Duodenal mucosa (tissue), 2 donors: ENCODE measurements around the gene SMC4.
"Not testable (repeated sequence)": the region's sequence is repeated elsewhere in the genome, so short reads cannot be mapped to it uniquely, and the experiment has no call there.

Experiments used
- H3K27ac ChIP-seq: one replicate; pipeline ENCODE4 v1.7.0; 2013; ENCODE audit warnings: low read depth, low read length
- H3K27me3 ChIP-seq, 2 donors: one replicate each; pipeline ENCODE4 v1.7.0; 2013; ENCODE audit warnings: low read length in 2 of 2, control low read depth in 1 of 2; ENCODE audit not compliant: insufficient read depth in 2 of 2, control insufficient read depth in 1 of 2
- H3K36me3 ChIP-seq, 2 donors: one replicate each; pipeline ENCODE4 v1.7.0; 2013; ENCODE audit warnings: low read length in 2 of 2, control low read depth in 1 of 2; ENCODE audit not compliant: insufficient read depth in 2 of 2, control insufficient read depth in 1 of 2
- H3K4me1 ChIP-seq, 2 donors: one replicate each; pipeline ENCODE4 v1.7.0; 2013; ENCODE audit warnings: low read length in 2 of 2, control low read depth in 1 of 2; ENCODE audit not compliant: insufficient read depth in 2 of 2, control insufficient read depth in 1 of 2
- H3K4me3 ChIP-seq, 2 donors: one replicate each; pipeline ENCODE4 v1.7.0; 2013; ENCODE audit warnings: low read length in 2 of 2, low read depth in 1 of 2
- H3K9ac ChIP-seq, 2 donors: one replicate each; pipeline ENCODE4 v1.7.0; 2013; ENCODE audit warnings: low read length in 2 of 2, low read depth in 1 of 2
- H3K9me3 ChIP-seq, 2 donors: one replicate each; pipeline ENCODE4 v1.7.0; 2013; ENCODE audit warnings: low read length in 2 of 2, control low read depth in 1 of 2; ENCODE audit not compliant: control insufficient read depth in 1 of 2

SMC4 gene

DNA sequence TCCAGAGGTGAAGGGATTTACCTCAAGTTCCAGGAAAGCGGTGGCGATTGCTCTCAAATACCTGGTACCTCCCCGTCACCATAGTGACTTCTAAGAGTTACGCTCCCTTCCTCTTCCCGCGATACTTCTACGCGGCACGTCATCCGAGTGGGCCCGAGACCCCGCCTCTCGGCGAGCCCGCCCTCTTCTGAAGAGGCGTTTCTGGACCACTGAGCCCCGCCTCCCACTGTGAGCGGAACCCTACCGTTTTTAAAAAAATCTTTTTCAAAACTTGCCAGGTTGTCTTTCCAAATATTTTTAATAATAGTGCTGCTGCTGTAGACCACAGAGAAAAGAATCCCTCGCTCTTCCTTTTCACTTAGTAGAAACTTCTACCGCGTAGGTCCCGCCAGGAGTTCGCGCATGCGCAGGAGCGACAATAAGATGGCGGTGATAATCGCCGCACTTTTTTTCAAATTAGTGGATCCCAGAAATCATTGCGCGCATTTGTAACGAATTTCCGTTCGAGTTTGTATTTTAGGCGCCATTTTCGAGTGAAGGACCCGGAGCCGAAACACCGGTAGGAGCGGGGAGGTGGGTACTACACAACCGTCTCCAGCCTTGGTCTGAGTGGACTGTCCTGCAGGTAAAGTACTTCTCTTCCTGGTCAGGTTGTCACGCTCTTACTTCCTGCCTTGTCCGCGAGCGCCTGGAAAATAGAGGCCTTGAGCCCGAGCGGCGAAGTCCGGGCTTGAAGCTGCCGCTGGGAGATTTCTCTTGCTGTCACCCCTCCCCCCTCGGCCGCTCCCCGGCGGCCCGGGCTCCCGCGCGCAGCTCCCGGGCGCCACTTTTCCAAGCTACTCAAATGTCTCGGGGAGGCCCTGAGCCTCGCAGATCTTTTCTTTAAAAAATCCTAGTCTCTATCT is at the start of gene SMC4, which contains the start of gene IFT80:
Gene SMC4, plus strand, starts transcription at position 526 of the 905 bp plus-strand sequence. CDS start 1,177 bp downstream, outside the sequence.
Gene IFT80, minus strand, starts transcription at position 101 of the 905 bp plus-strand sequence. CDS start 14,625 bp downstream, outside the sequence.
- Histone ChIP-seq H3K27me3 (no peaks in the 10 kb centered on the region), H3K9me3 (no peaks in the 10 kb centered on the region), H3K4me3 (peak within 1 kb of the TSS; percentile 93 to 99), H3K9ac (peak within 1 kb of the TSS; percentile 87 to 91), H3K27ac (peak within 1 kb of the TSS; percentile 89), H3K4me1 (peaks cover 4 to 8% of the 10 kb centered on the region in 2 donors), H3K36me3 (no peaks in the 10 kb centered on the region)

DNA sequence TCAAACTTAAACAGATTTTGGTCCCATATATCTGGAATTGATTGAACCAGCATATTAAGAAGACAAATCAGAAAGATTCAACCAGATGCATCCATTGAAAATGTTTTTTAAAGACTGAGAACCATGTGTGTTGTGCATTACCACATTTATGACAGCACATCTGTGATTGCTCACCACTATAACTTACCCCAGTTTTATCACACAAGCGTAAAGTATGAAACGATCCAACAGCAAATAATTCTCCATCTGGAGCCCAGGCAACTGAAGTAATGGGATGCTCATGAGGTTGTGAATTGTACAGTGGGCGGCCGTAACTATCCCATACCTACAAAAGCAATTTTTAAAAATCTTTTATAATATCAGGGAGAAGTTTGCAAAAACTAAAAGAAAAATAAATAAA is 43.6 kb upstream of the SMC4 start:
- Histone ChIP-seq H3K27ac (no peak overlapping the region), H3K27me3 (no peaks in the 10 kb centered on the region), H3K36me3 (peaks cover 0 to 7% of the 10 kb centered on the region in 2 donors), H3K9me3 (no peaks in the 10 kb centered on the region), H3K9ac (no peak overlapping the region), H3K4me1 (no peaks in the 10 kb centered on the region), H3K4me3 (no peak overlapping the region)

DNA sequence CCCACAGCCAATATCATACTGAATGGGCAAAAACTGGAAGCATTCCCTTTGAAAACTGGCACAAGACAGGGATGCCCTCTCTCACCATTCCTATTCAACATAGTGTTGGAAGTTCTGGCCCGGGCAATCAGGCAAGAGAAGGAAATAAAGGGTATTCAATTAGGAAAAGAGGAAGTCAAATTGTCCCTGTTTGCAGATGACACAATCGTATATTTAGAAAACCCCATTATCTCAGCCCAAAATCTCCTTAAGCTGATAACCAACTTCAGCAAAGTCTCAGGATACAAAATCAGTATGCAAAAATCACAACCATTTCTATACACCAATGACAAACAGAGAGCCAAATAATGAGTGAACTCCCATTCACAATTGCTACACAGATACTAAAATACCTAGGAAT is 36.6 kb upstream of the SMC4 start:
- H3K9me3 ChIP-seq, H3K27ac ChIP-seq, H3K27me3 ChIP-seq, H3K4me1 ChIP-seq, H3K4me3 ChIP-seq, H3K36me3 ChIP-seq, H3K9ac ChIP-seq: not testable (repeated sequence)

DNA sequence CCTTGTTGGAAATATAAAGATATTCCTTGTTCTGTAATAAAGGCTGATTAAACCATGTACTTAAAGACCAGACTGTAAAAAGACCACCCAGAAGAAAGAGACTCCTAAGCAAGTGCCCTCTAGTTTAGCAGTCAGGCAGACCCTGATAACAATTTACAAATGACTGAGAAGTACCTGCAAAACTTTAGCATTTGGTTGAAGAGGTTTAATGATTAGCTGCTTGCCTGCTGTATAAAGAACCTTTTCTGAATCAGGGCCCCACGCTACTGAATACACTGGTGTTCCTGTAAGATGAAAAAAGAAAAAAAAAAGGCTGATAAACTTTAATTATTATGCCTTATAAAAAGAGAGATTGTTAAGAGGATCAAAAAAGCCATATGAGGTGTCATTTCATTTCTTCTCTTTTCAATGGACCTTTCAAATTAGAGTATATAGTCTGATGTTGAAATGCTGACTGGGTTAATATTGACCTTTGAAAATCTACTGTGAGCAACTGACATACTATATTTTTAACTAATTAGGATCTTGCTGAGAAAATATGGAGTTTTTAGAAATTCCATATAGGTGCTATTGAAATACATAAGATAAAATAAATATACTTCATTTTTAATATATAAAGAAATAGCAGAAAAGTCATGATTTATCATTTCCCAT is 33.5 kb upstream of the SMC4 start:
- H3K4me3 ChIP-seq: no peak overlapping the region
- H3K27ac ChIP-seq: no peak overlapping the region
- H3K9ac ChIP-seq: no peak overlapping the region
- no peaks in the 10 kb centered on the region for H3K9me3 ChIP-seq
- no peaks in the 10 kb centered on the region for H3K27me3 ChIP-seq
- no peaks in the 10 kb centered on the region for H3K36me3 ChIP-seq
- no peaks in the 10 kb centered on the region for H3K4me1 ChIP-seq

DNA sequence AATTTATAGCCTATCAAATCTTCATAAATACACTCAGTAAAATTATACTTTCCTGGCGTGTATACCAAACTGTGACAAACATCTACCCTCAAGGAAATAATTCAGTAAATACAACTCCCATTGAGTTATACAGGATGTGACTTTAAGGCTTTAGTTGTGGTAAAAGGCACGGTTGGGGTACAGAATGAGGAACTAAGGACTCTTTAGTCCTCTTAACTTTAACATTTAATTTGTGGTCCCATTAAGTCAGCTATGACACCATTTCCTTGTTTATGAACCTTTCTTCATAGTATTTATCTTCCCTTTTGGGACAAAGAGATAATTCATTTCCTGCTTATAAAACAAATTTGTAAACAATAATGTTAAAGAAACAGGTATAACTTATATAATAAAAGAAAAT is 30.6 kb upstream of the SMC4 start:
- no peaks in the 10 kb centered on the region for H3K4me1 ChIP-seq
- peaks cover 0 to 3% of the 10 kb centered on the region in 2 donors for H3K36me3 ChIP-seq
- no peak overlapping the region for H3K4me3 ChIP-seq
- no peaks in the 10 kb centered on the region for H3K27me3 ChIP-seq
- no peaks in the 10 kb centered on the region for H3K9me3 ChIP-seq
- no peak overlapping the region for H3K9ac ChIP-seq
- H3K27ac ChIP-seq: no peak overlapping the region

DNA sequence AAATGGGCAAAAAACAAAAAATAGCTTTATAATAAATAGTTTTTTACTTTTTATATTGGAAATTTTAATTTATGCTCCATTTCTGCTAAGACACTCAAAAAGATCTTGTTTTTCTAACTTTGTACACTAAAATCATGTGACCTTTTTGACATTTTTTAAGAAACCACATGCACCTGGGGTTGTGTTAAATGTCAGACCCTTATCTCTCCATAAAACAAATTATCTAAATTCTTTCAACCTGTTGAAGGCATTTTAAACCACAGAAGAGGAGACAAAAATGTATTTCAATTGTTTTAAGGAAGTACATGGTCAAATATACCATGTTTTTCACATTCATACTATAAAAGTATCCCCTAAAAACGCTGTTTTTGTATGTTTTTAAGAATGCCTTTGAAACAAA is 29.7 kb upstream of the SMC4 start:
- H3K27ac ChIP-seq: no peak overlapping the region
- H3K4me1 ChIP-seq: no peaks in the 10 kb centered on the region
- peaks cover 0 to 6% of the 10 kb centered on the region in 2 donors for H3K36me3 ChIP-seq
- no peaks in the 10 kb centered on the region for H3K27me3 ChIP-seq
- H3K9me3 ChIP-seq: no peaks in the 10 kb centered on the region
- no peak overlapping the region for H3K9ac ChIP-seq
- no peak overlapping the region for H3K4me3 ChIP-seq

DNA sequence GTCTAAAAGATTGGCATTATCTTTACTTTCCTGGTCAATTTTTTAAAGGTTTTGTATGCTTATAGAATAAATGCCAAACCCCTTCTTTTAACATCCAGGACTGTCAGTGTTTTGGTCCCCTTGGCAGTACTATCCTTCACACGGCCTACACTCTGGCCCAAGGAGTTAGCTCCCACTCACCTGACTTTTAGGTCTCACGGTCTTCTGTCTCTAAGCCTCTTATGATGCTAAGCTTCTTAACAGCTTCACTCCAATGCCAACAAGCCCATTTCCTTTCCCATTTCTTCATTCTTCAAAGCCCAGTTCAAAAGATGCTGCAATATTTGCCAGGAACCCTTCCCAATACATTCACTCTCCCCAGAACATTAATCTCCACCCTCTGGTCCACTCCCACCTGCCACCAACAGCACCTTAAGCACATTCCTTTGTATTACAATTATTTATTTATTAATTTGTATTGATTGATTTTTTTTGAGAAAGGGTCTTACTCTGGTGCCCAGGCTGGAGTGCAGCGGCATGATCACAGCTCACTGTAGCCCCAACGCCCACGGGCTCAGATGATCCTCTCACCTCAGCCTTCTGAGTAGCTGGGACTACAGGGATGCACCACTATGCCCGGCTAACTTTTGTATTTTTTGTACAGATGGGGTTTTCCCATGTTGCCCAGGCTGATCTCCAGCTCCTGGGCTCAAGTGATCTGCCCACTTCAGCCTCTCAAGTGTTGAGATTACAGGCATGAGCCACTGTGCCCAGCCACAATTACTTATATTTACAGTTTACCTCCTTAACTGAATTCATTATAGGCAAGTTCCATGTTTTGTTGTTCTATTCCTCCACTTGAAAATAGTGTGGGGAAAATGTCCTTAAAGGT is 28.2 kb upstream of the SMC4 start:
- Histone ChIP-seq H3K27ac (no peak overlapping the region), H3K9me3 (no peaks in the 10 kb centered on the region)

DNA sequence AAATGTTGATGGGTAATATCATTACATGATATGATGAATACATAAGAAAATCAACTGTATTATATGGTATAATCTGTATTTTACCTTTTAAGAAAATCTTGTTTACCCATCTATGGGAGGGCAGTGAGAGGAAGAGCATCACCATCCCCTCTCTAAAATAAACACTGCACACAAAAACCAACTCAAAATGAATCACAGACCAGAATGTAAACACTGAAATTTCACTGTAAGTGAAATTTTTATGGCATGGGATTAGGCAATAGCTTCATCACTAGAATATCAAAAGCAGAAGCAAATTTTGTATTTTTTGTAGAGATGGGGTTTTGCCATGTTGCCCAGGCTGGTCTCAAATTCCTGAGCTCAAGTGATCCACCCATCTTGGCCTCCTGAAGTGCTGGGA is 26.7 kb upstream of the SMC4 start:
- Histone ChIP-seq H3K9ac (no peak overlapping the region), H3K27ac (no peak overlapping the region), H3K4me1 (no peaks in the 10 kb centered on the region), H3K4me3 (no peak overlapping the region), H3K36me3 (peaks cover 0 to 15% of the 10 kb centered on the region in 2 donors), H3K27me3 (no peaks in the 10 kb centered on the region), H3K9me3 (no peaks in the 10 kb centered on the region)

More for the DNA sequence above, 28.2 kb upstream of the SMC4 start:
- no peaks in the 10 kb centered on the region for H3K4me1 ChIP-seq
- peaks cover 0 to 8% of the 10 kb centered on the region in 2 donors for H3K36me3 ChIP-seq
- H3K27me3 ChIP-seq: no peaks in the 10 kb centered on the region
- H3K9ac ChIP-seq: no peak overlapping the region
- no peak overlapping the region for H3K4me3 ChIP-seq

DNA sequence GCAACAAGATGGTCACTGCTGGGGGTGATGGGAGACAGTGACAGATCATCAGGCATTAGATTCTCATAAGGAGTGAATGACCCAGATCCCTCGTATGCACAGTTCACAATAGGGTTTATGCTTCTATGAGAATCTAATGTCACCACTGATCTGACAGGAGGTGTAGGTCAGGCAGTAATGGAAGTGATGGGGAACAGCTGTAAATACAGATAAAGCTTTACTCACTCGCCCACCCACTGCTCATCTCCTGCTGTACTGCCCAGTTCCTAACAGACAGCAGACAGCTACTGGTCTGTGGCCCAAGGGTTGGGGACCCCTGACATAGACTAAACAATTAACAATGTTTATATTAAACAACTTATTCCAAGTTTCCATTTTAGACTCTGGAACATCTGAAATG is 25.8 kb upstream of the SMC4 start:
- H3K27ac ChIP-seq: no peak overlapping the region
- H3K4me1 ChIP-seq: no peaks in the 10 kb centered on the region
- no peak overlapping the region for H3K9ac ChIP-seq
- no peaks in the 10 kb centered on the region for H3K27me3 ChIP-seq
- no peak overlapping the region for H3K4me3 ChIP-seq
- peaks cover 0 to 15% of the 10 kb centered on the region in 2 donors for H3K36me3 ChIP-seq
- no peaks in the 10 kb centered on the region for H3K9me3 ChIP-seq
